ENCODE results near the gene ESR1.

The ESR1 gene

DNA sequence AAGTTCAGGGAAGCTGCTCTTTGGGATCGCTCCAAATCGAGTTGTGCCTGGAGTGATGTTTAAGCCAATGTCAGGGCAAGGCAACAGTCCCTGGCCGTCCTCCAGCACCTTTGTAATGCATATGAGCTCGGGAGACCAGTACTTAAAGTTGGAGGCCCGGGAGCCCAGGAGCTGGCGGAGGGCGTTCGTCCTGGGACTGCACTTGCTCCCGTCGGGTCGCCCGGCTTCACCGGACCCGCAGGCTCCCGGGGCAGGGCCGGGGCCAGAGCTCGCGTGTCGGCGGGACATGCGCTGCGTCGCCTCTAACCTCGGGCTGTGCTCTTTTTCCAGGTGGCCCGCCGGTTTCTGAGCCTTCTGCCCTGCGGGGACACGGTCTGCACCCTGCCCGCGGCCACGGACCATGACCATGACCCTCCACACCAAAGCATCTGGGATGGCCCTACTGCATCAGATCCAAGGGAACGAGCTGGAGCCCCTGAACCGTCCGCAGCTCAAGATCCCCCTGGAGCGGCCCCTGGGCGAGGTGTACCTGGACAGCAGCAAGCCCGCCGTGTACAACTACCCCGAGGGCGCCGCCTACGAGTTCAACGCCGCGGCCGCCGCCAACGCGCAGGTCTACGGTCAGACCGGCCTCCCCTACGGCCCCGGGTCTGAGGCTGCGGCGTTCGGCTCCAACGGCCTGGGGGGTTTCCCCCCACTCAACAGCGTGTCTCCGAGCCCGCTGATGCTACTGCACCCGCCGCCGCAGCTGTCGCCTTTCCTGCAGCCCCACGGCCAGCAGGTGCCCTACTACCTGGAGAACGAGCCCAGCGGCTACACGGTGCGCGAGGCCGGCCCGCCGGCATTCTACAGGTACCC, at the start of gene ESR1:
Gene ESR1 (plus strand): TSS at position 170 of the 858 bp plus-strand sequence. CDS start 231 bp downstream, at position 401.
- DNase-seq = no peak

GRCh38 chr6:151760486-151760885, 47.0 kb upstream of the ESR1 start:
- no peak for DNase-seq

DNA sequence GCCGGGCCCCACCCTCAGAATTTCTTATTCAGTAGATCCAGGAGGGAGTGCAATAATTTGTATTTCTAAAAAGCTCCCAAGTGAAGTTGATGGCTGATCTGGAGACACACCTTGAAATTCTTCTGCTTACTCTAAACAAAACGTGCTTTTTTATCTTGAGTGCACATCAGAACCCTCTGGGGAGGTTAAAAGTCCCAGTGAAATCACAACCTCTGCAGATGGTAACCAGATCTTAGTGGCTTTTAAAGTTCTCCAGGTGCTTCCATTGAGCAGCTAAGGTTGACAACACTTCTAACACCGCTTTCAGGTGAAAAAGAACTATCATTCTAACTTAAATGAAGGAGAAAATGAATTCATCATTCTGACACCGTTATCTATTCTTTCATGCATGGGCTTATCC, 45.6 kb upstream of the ESR1 start:
- no peak for DNase-seq

DNA sequence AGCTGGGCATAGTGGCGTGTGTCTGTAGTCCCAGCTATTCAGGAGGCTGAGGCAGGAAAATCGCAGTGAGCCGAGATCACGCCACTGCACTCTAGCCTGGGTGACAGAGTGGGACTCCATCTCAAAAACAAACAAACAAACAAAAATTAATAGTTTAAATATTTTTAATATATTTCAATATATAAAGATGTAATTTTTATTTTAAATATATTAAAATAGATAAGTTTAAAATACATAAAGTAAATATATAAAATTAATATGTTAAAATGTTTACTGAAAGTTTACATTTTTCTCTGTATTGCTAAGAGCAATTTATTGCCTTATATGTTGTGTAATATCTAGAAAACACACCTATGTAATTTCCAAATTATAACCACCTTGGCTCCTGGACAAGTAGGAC, 44.7 kb upstream of the ESR1 start:
- no peak for DNase-seq

DNA sequence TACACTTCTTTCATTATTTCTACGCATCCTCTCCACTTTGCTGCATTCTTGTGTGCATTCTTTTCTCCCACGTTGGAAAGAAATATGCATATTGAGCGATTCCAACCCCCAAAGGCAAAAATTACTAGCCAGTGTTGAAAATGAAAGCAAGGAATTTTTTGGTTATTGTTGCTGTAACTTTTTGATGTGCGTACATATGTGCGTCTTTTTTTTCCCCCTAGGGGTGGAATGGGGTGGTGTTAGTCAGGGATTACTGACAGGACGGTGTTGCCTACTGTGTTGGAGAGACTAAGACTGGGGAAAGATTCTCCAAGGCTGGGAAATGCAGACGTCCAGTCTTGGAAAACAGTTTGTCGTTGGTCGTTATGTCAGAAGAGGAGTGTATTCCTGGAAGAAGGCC, 44.2 kb upstream of the ESR1 start:
- DNase-seq = no peak

- peak; percentile 20 for DNase-seq
These were observed 43.4 kb upstream of the ESR1 start for GRCh38 chr6:151763938-151764680.

GRCh38 chr6:151765444-151765886, 42.0 kb upstream of the ESR1 start:
- no peak for DNase-seq

- no peak for DNase-seq
These were observed 35.0 kb upstream of the ESR1 start for GRCh38 chr6:151772446-151772845.

- DNase-seq = no peak
These were observed 34.1 kb upstream of the ESR1 start for GRCh38 chr6:151773382-151773781.

- no peak for DNase-seq
These were observed 24.9 kb upstream of the ESR1 start for GRCh38 chr6:151782560-151782959.

DNA sequence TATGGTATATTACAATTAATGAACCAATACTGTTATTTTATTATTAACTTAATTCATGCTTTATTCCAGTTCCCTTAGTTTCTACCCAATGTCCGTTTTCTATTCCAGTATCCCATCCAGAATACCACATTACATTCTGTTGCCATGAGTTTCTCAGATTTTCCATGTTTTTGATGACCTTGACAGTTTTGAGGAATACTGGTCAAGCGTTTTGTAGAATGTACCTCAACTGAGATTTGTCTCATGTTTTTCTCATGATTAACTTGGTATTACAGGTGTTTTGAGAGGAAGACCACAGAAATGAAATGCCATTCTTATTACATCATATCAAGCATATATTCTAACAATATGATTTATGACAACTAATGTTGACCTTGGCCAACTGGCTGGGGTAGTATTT, 23.8 kb upstream of the ESR1 start:
- no peak for DNase-seq

DNA sequence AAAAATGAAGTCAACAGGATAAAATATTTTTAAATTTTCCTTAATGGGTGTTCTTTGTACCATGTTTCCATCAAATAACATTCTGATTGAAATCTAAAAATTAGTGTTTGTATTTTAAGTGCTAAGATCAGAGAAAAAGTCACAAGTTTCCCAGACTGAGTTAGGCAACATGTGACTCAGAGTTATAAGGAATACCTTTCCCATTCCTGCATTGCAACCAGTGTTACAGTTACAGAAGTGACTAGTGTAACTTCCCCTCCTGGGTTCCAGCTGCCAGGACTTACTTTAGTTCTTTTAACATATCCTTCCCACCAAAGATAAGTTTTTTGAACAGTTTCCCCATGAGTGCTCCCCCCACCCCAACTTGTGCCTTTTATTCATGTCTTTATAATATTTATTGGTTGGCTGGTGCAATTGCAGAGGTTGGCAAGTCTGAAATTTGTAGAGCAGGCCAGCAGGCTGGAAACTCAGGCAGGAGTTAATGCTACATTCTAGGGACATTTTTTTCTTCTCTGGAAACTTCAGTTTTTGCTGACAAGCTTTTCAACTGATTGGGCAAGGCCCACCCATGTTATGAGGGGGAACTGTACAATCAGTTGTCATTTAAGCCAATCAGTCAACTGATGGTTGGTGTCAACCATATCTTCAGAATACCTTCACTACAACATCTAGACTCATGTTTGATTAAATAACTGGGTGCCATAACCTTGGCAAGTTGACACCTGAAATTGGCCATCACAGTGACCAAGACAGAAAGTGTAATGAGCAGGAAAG, 22.9 kb upstream of the ESR1 start:
- no peak for DNase-seq

GRCh38 chr6:151796842-151797530, 10.5 kb upstream of the ESR1 start:
- DNase-seq = no peak

DNA sequence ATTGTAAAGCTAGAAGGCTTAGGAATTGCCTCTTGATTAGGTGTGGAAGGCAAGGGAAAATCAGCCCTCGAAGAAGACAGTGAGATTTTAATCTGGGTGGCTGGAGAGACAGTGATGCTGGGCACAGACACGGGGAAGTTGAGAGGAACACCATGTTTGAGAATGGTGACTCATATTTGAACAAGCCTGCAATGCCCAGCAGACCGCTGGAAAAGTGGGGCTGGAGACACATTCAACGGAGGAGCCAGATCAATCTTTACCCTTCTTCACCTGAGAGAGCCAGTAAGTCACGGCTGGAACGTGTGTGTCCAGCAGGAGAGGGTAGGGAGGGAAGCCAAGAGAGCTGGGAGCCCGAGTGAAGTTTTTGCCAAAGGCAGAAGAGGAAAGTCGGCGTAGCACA, 3.7 kb upstream of the ESR1 start:
- no peak for DNase-seq

GRCh38 chr6:151804585-151805285, 2.7 kb upstream of the ESR1 start:
- DNase-seq = no peak

DNA sequence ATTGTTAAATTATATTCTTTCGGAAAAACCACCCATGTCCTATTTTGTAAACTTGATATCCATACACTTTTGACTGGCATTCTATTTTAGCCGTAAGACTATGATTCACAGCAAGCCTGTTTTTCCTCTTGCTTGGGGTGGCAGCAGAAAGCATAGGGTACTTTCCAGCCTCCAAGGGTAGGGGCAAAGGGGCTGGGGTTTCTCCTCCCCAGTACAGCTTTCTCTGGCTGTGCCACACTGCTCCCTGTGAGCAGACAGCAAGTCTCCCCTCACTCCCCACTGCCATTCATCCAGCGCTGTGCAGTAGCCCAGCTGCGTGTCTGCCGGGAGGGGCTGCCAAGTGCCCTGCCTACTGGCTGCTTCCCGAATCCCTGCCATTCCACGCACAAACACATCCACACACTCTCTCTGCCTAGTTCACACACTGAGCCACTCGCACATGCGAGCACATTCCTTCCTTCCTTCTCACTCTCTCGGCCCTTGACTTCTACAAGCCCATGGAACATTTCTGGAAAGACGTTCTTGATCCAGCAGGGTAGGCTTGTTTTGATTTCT, 2.1 kb upstream of the ESR1 start:
- no peak for DNase-seq

GRCh38 chr6:151806757-151807512, 547 bp upstream of the ESR1 start:
- no peak for DNase-seq

DNA sequence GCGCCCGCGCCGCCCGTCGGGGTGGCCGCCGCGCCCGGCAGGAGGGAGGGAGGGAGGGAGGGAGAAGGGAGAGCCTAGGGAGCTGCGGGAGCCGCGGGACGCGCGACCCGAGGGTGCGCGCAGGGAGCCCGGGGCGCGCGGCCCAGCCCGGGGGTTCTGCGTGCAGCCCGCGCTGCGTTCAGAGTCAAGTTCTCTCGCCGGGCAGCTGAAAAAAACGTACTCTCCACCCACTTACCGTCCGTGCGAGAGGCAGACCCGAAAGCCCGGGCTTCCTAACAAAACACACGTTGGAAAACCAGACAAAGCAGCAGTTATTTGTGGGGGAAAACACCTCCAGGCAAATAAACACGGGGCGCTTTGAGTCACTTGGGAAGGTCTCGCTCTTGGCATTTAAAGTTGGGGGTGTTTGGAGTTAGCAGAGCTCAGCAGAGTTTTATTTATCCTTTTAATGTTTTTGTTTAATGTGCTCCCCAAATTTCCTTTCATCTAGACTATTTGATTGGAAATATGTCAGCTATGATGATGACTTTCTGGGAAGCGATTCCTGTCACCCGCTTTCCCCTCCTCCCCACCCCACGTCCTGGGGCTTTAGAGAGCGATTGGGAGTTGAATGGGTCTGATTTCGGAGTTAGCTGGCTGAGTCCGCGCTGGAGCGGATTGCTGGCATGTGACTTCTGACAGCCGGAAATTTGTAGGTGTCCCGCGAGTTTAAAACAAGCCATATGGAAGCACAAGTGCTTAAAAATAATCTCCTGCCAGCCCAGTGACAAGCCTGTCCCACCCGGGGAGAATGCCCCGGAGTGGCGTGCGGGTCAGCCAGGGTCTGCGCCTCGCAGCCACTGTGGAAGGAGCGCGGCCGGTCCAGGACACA, 1.1 kb downstream of the ESR1 start:
- no peak for DNase-seq

GRCh38 chr6:151811081-151811480, 3.6 kb downstream of the ESR1 start:
- no peak for DNase-seq

DNA sequence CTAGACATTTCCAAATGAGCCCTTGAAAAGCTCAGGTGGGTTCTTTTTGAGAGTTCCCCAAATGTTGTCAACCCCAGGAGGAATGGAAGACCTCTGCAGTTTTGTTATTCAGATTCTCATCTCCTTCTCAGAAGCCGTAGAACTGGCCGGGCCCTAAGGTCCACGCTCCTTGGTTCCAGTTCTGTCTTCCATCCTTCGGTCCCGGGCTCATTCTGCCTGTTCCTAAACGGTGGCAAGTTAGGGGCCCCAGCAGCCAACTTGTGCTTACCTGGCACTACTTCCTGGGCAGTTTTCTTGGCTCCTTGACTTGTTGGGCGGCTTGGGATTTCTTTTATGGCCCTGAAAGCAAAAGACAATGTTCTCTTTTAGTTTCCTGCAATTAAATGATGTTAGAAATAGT, 6.4 kb downstream of the ESR1 start:
- DNase-seq = no peak

All from CD4-positive, alpha-beta T cell treated with Interferon gamma for 1 hour (primary cell).